Measurements from ENCODE around the gene PRKCQ. TPM values are rescaled to one million over a fixed set of nuclear protein-coding genes. Genes with fewer than 3 reads are reported as not detected.

Gene PRKCQ
- total and polyA plus RNA-seq, 2 of the 8 experiments (the other 6 are each of a cell fraction or from before 2014, with no cell fraction given): 9.1 to 22.6 TPM

DNA sequence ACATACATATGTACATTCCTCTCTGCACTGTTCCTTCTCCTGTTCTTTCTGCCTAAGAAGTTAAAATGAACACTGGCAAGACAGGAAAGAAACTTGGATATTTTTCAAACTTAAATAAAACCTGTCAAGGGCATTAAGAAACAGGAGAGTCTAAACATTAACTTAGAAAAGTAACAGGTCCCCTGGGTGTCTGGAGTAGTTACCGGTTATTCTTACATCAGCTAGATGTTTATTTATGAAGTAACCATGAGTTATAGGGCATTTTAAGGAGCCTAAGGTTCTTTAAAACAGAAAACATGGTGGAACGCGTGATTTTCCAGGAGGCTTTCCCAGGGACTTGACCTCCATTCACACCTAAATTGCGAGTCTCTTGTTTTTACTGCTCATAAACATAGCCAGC lies 148.2 kb downstream of the PRKCQ start (continued):
- TF ChIP-seq EZH2 (IDR thresholded peaks at IDR 0.05; ENCODE audit: low read depth, low read length, severe bottlenecking) (no peak), SIN3A (conservative IDR thresholded peaks at IDR 0.05 in 1 of 2, IDR thresholded peaks at IDR 0.05 in 1 of 2; ENCODE audit: low read depth in 1 of 2, low read length in 2 of 2) (no peak), EP300 (IDR thresholded peaks at IDR 0.05; ENCODE audit: borderline replicate concordance in 1 of 2, low read depth in 2 of 2, low read length in 2 of 2) (no peak), MAFK (IDR thresholded peaks at IDR 0.05; ENCODE audit: low read depth, low read length) (no peak), KDM4A (IDR thresholded peaks at IDR 0.05; ENCODE audit: low read depth, low read length, severe bottlenecking) (no peak), HDAC2 (IDR thresholded peaks at IDR 0.05; ENCODE audit: borderline replicate concordance in 1 of 2, low read depth in 2 of 2, low read length in 2 of 2) (no peak), YY1 (IDR thresholded peaks at IDR 0.05; ENCODE audit: low read depth, low read length) (no peak)
